GM08714 (cell line): ENCODE data around the gene HERC3.

Source experiments
- H3K4me3 ChIP-seq: fragments of 200-500 bp; sonication (Bioruptor generic); 2 replicates; pipeline ENCODE4 v1.5.1; 2014; ENCODE audit warnings: mild to moderate bottlenecking, low read length, inconsistent platforms
- ZNF274 ChIP-seq: IDR thresholded peaks from 2 replicates; pipeline ENCODE4 v1.6.1; 2012; ENCODE audit warnings: mild to moderate bottlenecking, low read depth, low read length

Gene HERC3

GRCh38 chr4:88591787-88592599, at the start of gene HERC3:
Gene HERC3 (plus strand): TSS chr4:88592480. CDS start chr4:88605824, 13,344 bp downstream.
- TF ChIP-seq ZNF274: no peak
- H3K4me3 ChIP-seq: peak within 1 kb of the TSS; percentile 79

GRCh38 chr4:88549815-88550214, 42.5 kb upstream of the HERC3 start:
- H3K4me3 ChIP-seq: no peak overlapping the region
- TF ChIP-seq ZNF274: no peak

GRCh38 chr4:88567591-88567990, 24.7 kb upstream of the HERC3 start:
- no peak for TF ChIP-seq ZNF274
- H3K4me3 ChIP-seq: no peak overlapping the region

- no peak for TF ChIP-seq ZNF274
- no peak overlapping the region for H3K4me3 ChIP-seq
These were observed 22.3 kb upstream of the HERC3 start for GRCh38 chr4:88570001-88570400.

GRCh38 chr4:88573276-88573980, 18.9 kb upstream of the HERC3 start:
- no peak overlapping the region for H3K4me3 ChIP-seq
- no peak for TF ChIP-seq ZNF274

- TF ChIP-seq ZNF274: no peak
- H3K4me3 ChIP-seq: no peak overlapping the region
These were observed 18.3 kb upstream of the HERC3 start for GRCh38 chr4:88573995-88574394.

GRCh38 chr4:88575186-88575585, 17.1 kb upstream of the HERC3 start:
- H3K4me3 ChIP-seq: no peak overlapping the region
- TF ChIP-seq ZNF274: no peak

GRCh38 chr4:88582493-88582892, 9.8 kb upstream of the HERC3 start:
- TF ChIP-seq ZNF274: no peak
- no peak overlapping the region for H3K4me3 ChIP-seq

GRCh38 chr4:88583631-88584470, 8.4 kb upstream of the HERC3 start:
- no peak overlapping the region for H3K4me3 ChIP-seq
- TF ChIP-seq ZNF274: no peak

- H3K4me3 ChIP-seq: no peak overlapping the region
- no peak for TF ChIP-seq ZNF274
These were observed 7.8 kb upstream of the HERC3 start for GRCh38 chr4:88584471-88584900.

- no peak overlapping the region for H3K4me3 ChIP-seq
- no peak for TF ChIP-seq ZNF274
These were observed 6.4 kb upstream of the HERC3 start for GRCh38 chr4:88585917-88586316.

GRCh38 chr4:88587306-88587705, 5.0 kb upstream of the HERC3 start:
- TF ChIP-seq ZNF274: no peak
- no peak overlapping the region for H3K4me3 ChIP-seq

GRCh38 chr4:88592600-88593448, 544 bp downstream of the HERC3 start:
- TF ChIP-seq ZNF274: no peak

More at GRCh38 chr4:88592600-88593448, 544 bp downstream of the HERC3 start:
- H3K4me3 ChIP-seq: peak overlapping the region; percentile 79
